WTC11 (cell line): ENCODE results near the gene RIC3. TPM values are rescaled to one million over a fixed set of nuclear protein-coding genes. Genes with fewer than 3 reads are reported as not detected.

Experiments
- ATAC-seq: fragments of 200-7000 bp; cut with Tn5 transposase; 2 replicates; pipeline ENCODE4 v1.10.0; 2021; ENCODE audit warnings: mild to moderate bottlenecking, moderate library complexity
- CTCF ChIA-PET: fragments of 300-600 bp; sonication (Branson Sonifier 250); formaldehyde crosslinking; loops from one replicate; lab custom pipeline; 2021; ENCODE audit warnings: antibody characterized with exemption; lab: Charles Lee
- POLR2A ChIA-PET: fragments of 350-600 bp; sonication (Branson Sonifier 250); formaldehyde crosslinking; loops from one replicate; lab custom pipeline; 2021; ENCODE audit warnings: antibody characterized with exemption; lab: Charles Lee
- DNase-seq: peaks from one replicate; pipeline ENCODE4 v3.0.0; 2021; ENCODE audit warnings: low spot score
- H3K27ac Mint-ChIP-seq: 2 replicates; pipeline ENCODE4 v1.8.0; 2021; ENCODE audit warnings: mixed read lengths
- H3K27me3 Mint-ChIP-seq: 2 replicates; pipeline ENCODE4 v1.8.0; 2021; ENCODE audit warnings: low read depth, mild to moderate bottlenecking, moderate library complexity, mixed read lengths
- H3K36me3 Mint-ChIP-seq: 2 replicates; pipeline ENCODE4 v1.8.0; 2021; ENCODE audit warnings: mixed read lengths
- H3K4me1 Mint-ChIP-seq: 2 replicates; pipeline ENCODE4 v1.8.0; 2022; ENCODE audit warnings: mixed read lengths
- H3K4me3 Mint-ChIP-seq: 2 replicates; pipeline ENCODE4 v1.8.0; 2021; ENCODE audit warnings: mild to moderate bottlenecking, moderate library complexity, mixed read lengths
- H3K9me3 Mint-ChIP-seq: 2 replicates; pipeline ENCODE4 v1.8.0; 2021; ENCODE audit warnings: mixed read lengths
- CREB1 ChIP-seq: sonication (generic); formaldehyde crosslinking; IDR thresholded peaks from 2 replicates; pipeline ENCODE4 v1.8.0; 2023; ENCODE audit warnings: mild to moderate bottlenecking, missing genetic modification reagents
- CREM ChIP-seq: sonication (generic); formaldehyde crosslinking; IDR thresholded peaks from 2 replicates; pipeline ENCODE4 v1.8.1; 2022; ENCODE audit warnings: mild to moderate bottlenecking, missing genetic modification reagents, moderate library complexity
- E2F4 ChIP-seq: sonication (generic); formaldehyde crosslinking; IDR thresholded peaks from 2 replicates; pipeline ENCODE4 v1.8.1; 2022; ENCODE audit warnings: low read depth, mild to moderate bottlenecking, moderate library complexity, missing genetic modification reagents, borderline replicate concordance
- ERG ChIP-seq: fragments of 250-450 bp; sonication (Bioruptor Pico); IDR thresholded peaks from 2 replicates; pipeline ENCODE4 v1.8.0; 2021; ENCODE audit warnings: mild to moderate bottlenecking
- FOXJ3 ChIP-seq: sonication (generic); formaldehyde crosslinking; IDR thresholded peaks from 2 replicates; pipeline ENCODE4 v1.9.0; 2021; ENCODE audit warnings: missing genetic modification reagents, mild to moderate bottlenecking, borderline replicate concordance
- FOXP4 ChIP-seq: sonication (generic); formaldehyde crosslinking; IDR thresholded peaks from 2 replicates; pipeline ENCODE4 v1.8.0; 2022; ENCODE audit warnings: mild to moderate bottlenecking, missing genetic modification reagents
- HMGXB4 ChIP-seq: sonication (generic); formaldehyde crosslinking; IDR thresholded peaks from 2 replicates; pipeline ENCODE4 v1.8.1; 2023; ENCODE audit warnings: mild to moderate bottlenecking, moderate library complexity, missing genetic modification reagents
- MXD4 ChIP-seq: fragments of 250-450 bp; sonication (Bioruptor Pico); IDR thresholded peaks from 2 replicates; pipeline ENCODE4 v1.8.0; 2021; ENCODE audit warnings: mild to moderate bottlenecking, moderate library complexity, borderline replicate concordance
- MYBL2 ChIP-seq: sonication (generic); formaldehyde crosslinking; IDR thresholded peaks from 2 replicates; pipeline ENCODE4 v1.8.1; 2023; ENCODE audit warnings: mild to moderate bottlenecking, moderate library complexity, missing genetic modification reagents
- ZNF121 ChIP-seq: sonication (generic); formaldehyde crosslinking; IDR thresholded peaks from 2 replicates; pipeline ENCODE4 v1.8.0; 2023; ENCODE audit warnings: missing genetic modification reagents
- ZNF232 ChIP-seq: sonication (generic); formaldehyde crosslinking; IDR thresholded peaks from 2 replicates; pipeline ENCODE4 v1.8.0; 2022; ENCODE audit warnings: mild to moderate bottlenecking, missing genetic modification reagents
- total RNA-seq: library from RNA; stranded (reverse); gene quantifications from 3 replicates; pipeline ENCODE4 v1.2.3, GENCODE V29; 2021
- TF ChIP-seq, protein P1 (sequence below): sonication (generic); formaldehyde crosslinking; IDR thresholded peaks from 2 replicates; pipeline ENCODE4 v1.8.0; 2023; ENCODE audit warnings: mild to moderate bottlenecking, missing genetic modification reagents
- TF ChIP-seq, protein P2 (sequence below): fragments of 200-600 bp; IDR thresholded peaks from 2 replicates; pipeline ENCODE4 v1.8.0; 2022; ENCODE audit warnings: antibody characterized with exemption

Gene RIC3
- total RNA-seq, 1 experiment from 2014 or later: 15.7 TPM

DNA sequence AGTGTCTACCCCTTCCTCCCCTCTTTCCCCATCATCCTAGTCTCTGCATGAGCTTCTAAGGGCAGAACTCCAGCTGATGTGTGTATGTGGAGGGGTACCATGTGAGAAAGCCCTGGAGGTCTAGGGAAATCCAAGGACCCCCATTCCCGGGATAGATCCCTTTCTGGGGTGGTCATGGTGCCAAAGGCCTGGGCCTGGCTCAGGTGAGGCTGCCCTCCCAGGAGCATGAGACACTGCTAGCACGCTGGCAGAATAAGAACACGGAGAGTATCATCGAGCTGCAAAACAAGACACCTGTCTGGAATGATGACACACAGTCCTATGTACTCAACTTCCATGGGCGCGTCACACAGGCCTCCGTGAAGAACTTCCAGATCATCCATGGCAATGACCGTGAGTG lies 68.2 kb downstream of the RIC3 start:
- H3K27ac Mint-ChIP-seq: no peak overlapping the region
- TF ChIP-seq ERG (CRISPR knock-in tag): no peak
- TF ChIP-seq, protein P1, sequence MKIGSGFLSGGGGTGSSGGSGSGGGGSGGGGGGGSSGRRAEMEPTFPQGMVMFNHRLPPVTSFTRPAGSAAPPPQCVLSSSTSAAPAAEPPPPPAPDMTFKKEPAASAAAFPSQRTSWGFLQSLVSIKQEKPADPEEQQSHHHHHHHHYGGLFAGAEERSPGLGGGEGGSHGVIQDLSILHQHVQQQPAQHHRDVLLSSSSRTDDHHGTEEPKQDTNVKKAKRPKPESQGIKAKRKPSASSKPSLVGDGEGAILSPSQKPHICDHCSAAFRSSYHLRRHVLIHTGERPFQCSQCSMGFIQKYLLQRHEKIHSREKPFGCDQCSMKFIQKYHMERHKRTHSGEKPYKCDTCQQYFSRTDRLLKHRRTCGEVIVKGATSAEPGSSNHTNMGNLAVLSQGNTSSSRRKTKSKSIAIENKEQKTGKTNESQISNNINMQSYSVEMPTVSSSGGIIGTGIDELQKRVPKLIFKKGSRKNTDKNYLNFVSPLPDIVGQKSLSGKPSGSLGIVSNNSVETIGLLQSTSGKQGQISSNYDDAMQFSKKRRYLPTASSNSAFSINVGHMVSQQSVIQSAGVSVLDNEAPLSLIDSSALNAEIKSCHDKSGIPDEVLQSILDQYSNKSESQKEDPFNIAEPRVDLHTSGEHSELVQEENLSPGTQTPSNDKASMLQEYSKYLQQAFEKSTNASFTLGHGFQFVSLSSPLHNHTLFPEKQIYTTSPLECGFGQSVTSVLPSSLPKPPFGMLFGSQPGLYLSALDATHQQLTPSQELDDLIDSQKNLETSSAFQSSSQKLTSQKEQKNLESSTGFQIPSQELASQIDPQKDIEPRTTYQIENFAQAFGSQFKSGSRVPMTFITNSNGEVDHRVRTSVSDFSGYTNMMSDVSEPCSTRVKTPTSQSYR (CRISPR knock-in tag): no peak
- no peak for TF ChIP-seq CREM (CRISPR knock-in tag)
- TF ChIP-seq MYBL2 (CRISPR knock-in tag): no peak
- H3K36me3 Mint-ChIP-seq: peaks cover 33% of the 10 kb centered on the region
- ATAC-seq: no peak
- CTCF ChIA-PET: interaction anchor here (1.0 to 6.9 kb wide), 10 partner anchors 9 to 114 kb away, joined by 3 to 133 read pairs (median 24); partner anchors contain the start of genes EIF3F and RIC3
- H3K9me3 Mint-ChIP-seq: no peaks in the 10 kb centered on the region
- no peaks in the 10 kb centered on the region for H3K27me3 Mint-ChIP-seq
- no peak for DNase-seq
- H3K4me3 Mint-ChIP-seq: no peak overlapping the region
- H3K4me1 Mint-ChIP-seq: no peaks in the 10 kb centered on the region
- POLR2A ChIA-PET: no interaction called here

- ChIA-PET POLR2A (interaction anchor here (2.0 kb wide), 1 partner anchor 67 kb away, joined by 5 read pairs; no protein-coding TSS in a partner anchor), CTCF (interaction anchor here (1.0 to 6.9 kb wide), 19 partner anchors 9 to 258 kb away, joined by 3 to 133 read pairs (median 16); partner anchors contain the start of genes EIF3F, RIC3 and TUB)
- H3K9me3 Mint-ChIP-seq: no peaks in the 10 kb centered on the region
- H3K4me1 Mint-ChIP-seq: no peaks in the 10 kb centered on the region
- no peak overlapping the region for H3K27ac Mint-ChIP-seq
- peaks cover 30% of the 10 kb centered on the region for H3K36me3 Mint-ChIP-seq
- no peaks in the 10 kb centered on the region for H3K27me3 Mint-ChIP-seq
- TF ChIP-seq ZNF121 (CRISPR knock-in tag) (no peak), FOXP4 (CRISPR knock-in tag) (no peak), HMGXB4 (CRISPR knock-in tag) (no peak), ZNF232 (CRISPR knock-in tag) (no peak), CREB1 (CRISPR knock-in tag) (no peak), E2F4 (CRISPR knock-in tag) (no peak), FOXJ3 (no peak), MXD4 (no peak)
- TF ChIP-seq, protein P2, sequence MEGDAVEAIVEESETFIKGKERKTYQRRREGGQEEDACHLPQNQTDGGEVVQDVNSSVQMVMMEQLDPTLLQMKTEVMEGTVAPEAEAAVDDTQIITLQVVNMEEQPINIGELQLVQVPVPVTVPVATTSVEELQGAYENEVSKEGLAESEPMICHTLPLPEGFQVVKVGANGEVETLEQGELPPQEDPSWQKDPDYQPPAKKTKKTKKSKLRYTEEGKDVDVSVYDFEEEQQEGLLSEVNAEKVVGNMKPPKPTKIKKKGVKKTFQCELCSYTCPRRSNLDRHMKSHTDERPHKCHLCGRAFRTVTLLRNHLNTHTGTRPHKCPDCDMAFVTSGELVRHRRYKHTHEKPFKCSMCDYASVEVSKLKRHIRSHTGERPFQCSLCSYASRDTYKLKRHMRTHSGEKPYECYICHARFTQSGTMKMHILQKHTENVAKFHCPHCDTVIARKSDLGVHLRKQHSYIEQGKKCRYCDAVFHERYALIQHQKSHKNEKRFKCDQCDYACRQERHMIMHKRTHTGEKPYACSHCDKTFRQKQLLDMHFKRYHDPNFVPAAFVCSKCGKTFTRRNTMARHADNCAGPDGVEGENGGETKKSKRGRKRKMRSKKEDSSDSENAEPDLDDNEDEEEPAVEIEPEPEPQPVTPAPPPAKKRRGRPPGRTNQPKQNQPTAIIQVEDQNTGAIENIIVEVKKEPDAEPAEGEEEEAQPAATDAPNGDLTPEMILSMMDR: no peak
- DNase-seq (no peak), ATAC-seq (no peak)
- H3K4me3 Mint-ChIP-seq: no peak overlapping the region
Observed at GRCh38 chr11:8100158-8100557, 68.7 kb downstream of the RIC3 start.
